SU-DHL-6 (cell line): ENCODE results near the gene CNIH2.

Experiments
- EZH2phosphoT487 ChIP-seq: fragments of 200-600 bp; sonication (generic), shearing (Covaris generic); conservative IDR thresholded peaks from 2 replicates; pipeline ENCODE4 v1.6.1; 2018; ENCODE audit warnings: mild to moderate bottlenecking, antibody characterized with exemption, low read length, moderate library complexity, mixed read lengths
- TF ChIP-seq, protein P1 (sequence below): fragments of 200-600 bp; sonication (generic); IDR thresholded peaks from one replicate; pipeline ENCODE4 v1.5.1; 2017; ENCODE audit warnings: antibody characterized with exemption, mild to moderate bottlenecking, low read length, moderate library complexity; ENCODE audit not compliant: insufficient read depth, poor library complexity, severe bottlenecking

GRCh38 chr11:66287889-66288670 lies 10.1 kb downstream of the CNIH2 start:
- TF ChIP-seq, protein P1, sequence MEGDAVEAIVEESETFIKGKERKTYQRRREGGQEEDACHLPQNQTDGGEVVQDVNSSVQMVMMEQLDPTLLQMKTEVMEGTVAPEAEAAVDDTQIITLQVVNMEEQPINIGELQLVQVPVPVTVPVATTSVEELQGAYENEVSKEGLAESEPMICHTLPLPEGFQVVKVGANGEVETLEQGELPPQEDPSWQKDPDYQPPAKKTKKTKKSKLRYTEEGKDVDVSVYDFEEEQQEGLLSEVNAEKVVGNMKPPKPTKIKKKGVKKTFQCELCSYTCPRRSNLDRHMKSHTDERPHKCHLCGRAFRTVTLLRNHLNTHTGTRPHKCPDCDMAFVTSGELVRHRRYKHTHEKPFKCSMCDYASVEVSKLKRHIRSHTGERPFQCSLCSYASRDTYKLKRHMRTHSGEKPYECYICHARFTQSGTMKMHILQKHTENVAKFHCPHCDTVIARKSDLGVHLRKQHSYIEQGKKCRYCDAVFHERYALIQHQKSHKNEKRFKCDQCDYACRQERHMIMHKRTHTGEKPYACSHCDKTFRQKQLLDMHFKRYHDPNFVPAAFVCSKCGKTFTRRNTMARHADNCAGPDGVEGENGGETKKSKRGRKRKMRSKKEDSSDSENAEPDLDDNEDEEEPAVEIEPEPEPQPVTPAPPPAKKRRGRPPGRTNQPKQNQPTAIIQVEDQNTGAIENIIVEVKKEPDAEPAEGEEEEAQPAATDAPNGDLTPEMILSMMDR, result no peak
- no peak for TF ChIP-seq EZH2phosphoT487
